HG02571 (cell line): ENCODE data around the gene TMEM86A.

Source experiments
- ATAC-seq: cut with Tn5 transposase; IDR thresholded peaks from one replicate; pipeline ENCODE4 v1.9.1; 2021; ENCODE audit warnings: mild to moderate bottlenecking, moderate library complexity; ENCODE audit not compliant: unreplicated experiment

The TMEM86A gene

GRCh38 chr11:18754308-18754707 lies 55.7 kb downstream of the TMEM86A start:
- ATAC-seq, result no peak
